ENCODE measurements around the gene C10orf90. TPM values are rescaled to one million over a fixed set of nuclear protein-coding genes. Genes with fewer than 3 reads are reported as not detected.

Gene C10orf90
- total RNA-seq, 1 donor from 2014 or later = not detected

- Histone ChIP-seq H3K9me3 (no peaks in the 10 kb centered on the region), H3K36me3 (no peaks in the 10 kb centered on the region), H3K27me3 (ENCODE audit: low read depth) (peaks cover 21% of the 10 kb centered on the region), H3K4me3 (no peak overlapping the region), H3K4me1 (no peaks in the 10 kb centered on the region), H3K27ac (no peak overlapping the region)
- intact Hi-C loops (cut with DNase I) = no loop called here
- ATAC-seq = no peak
- no peak for DNase-seq
- no peak for TF ChIP-seq CTCF (IDR thresholded peaks at IDR 0.05)
Measured at GRCh38 chr10:126393076-126393475, 277.4 kb downstream of the C10orf90 start.

- H3K27me3 ChIP-seq (ENCODE audit: low read depth) = peaks cover 27% of the 10 kb centered on the region
- no peak for ATAC-seq
- TF ChIP-seq CTCF (IDR thresholded peaks at IDR 0.05) = no peak
- no peaks in the 10 kb centered on the region for H3K9me3 ChIP-seq
- no peaks in the 10 kb centered on the region for H3K36me3 ChIP-seq
- H3K4me3 ChIP-seq = no peak overlapping the region
- no peak for DNase-seq
- intact Hi-C loops (cut with DNase I) = no loop called here
- H3K4me1 ChIP-seq = peaks cover 3% of the 10 kb centered on the region
- no peak overlapping the region for H3K27ac ChIP-seq
Measured at GRCh38 chr10:126392469-126392868, 278.0 kb downstream of the C10orf90 start.

- Histone ChIP-seq H3K27ac (no peak overlapping the region), H3K4me1 (peaks cover 7% of the 10 kb centered on the region), H3K4me3 (no peak overlapping the region), H3K36me3 (no peaks in the 10 kb centered on the region), H3K9me3 (no peaks in the 10 kb centered on the region), H3K27me3 (ENCODE audit: low read depth) (peaks cover 31% of the 10 kb centered on the region)
- DNase-seq (no peak), ATAC-seq (no peak)
- intact Hi-C loops (cut with DNase I) = no loop called here
- no peak for TF ChIP-seq CTCF (IDR thresholded peaks at IDR 0.05)
Measured at GRCh38 chr10:126392068-126392467, 278.4 kb downstream of the C10orf90 start.

- Histone ChIP-seq H3K36me3 (no peaks in the 10 kb centered on the region), H3K27me3 (ENCODE audit: low read depth) (peaks cover 37% of the 10 kb centered on the region), H3K4me3 (no peak overlapping the region), H3K27ac (no peak overlapping the region), H3K9me3 (no peaks in the 10 kb centered on the region), H3K4me1 (peaks cover 9% of the 10 kb centered on the region)
- DNase-seq (no peak), ATAC-seq (no peak)
- no peak for TF ChIP-seq CTCF (IDR thresholded peaks at IDR 0.05)
- intact Hi-C loops (cut with DNase I) = no loop called here
Measured at GRCh38 chr10:126391192-126391885, 279.2 kb downstream of the C10orf90 start.

GRCh38 chr10:126390324-126390723 lies 280.2 kb downstream of the C10orf90 start:
- Histone ChIP-seq H3K4me3 (no peak overlapping the region), H3K27me3 (ENCODE audit: low read depth) (peaks cover 47% of the 10 kb centered on the region), H3K4me1 (peaks cover 9% of the 10 kb centered on the region), H3K27ac (no peak overlapping the region), H3K36me3 (no peaks in the 10 kb centered on the region), H3K9me3 (no peaks in the 10 kb centered on the region)
- intact Hi-C loops (cut with DNase I) = no loop called here
- TF ChIP-seq CTCF (IDR thresholded peaks at IDR 0.05) = no peak
- no peak for ATAC-seq
- no peak for DNase-seq

Measured in lower lobe of right lung (tissue), 2 donors.